ENCODE results near the gene NSUN4. TPM values are rescaled to one million over a fixed set of nuclear protein-coding genes. Genes with fewer than 3 reads are reported as not detected.

The NSUN4 gene
- total and polyA plus RNA-seq, 2 of the 13 experiments (the other 11 are each of a cell fraction or from before 2014, with no cell fraction given), result 21.5 to 23.5 TPM

GRCh38 chr1:46340404-46341221, at the start of gene NSUN4 (continued):
- 0 out of 2 replicates have a peak, but pooled peaks have one; percentile 39 for TF ChIP-seq AHDC1 (CRISPR knock-in tag; IDR thresholded peaks at IDR 0.05; ENCODE audit: borderline replicate concordance)
- peak; percentile 53; the same call in 1 of the 2 replicates for TF ChIP-seq RXRB (CRISPR knock-in tag; IDR thresholded peaks at IDR 0.05; ENCODE audit: borderline replicate concordance)
- TF ChIP-seq RXRA (CRISPR knock-in tag; IDR thresholded peaks at IDR 0.05), result peak; percentile 78
- TF ChIP-seq, protein P1, sequence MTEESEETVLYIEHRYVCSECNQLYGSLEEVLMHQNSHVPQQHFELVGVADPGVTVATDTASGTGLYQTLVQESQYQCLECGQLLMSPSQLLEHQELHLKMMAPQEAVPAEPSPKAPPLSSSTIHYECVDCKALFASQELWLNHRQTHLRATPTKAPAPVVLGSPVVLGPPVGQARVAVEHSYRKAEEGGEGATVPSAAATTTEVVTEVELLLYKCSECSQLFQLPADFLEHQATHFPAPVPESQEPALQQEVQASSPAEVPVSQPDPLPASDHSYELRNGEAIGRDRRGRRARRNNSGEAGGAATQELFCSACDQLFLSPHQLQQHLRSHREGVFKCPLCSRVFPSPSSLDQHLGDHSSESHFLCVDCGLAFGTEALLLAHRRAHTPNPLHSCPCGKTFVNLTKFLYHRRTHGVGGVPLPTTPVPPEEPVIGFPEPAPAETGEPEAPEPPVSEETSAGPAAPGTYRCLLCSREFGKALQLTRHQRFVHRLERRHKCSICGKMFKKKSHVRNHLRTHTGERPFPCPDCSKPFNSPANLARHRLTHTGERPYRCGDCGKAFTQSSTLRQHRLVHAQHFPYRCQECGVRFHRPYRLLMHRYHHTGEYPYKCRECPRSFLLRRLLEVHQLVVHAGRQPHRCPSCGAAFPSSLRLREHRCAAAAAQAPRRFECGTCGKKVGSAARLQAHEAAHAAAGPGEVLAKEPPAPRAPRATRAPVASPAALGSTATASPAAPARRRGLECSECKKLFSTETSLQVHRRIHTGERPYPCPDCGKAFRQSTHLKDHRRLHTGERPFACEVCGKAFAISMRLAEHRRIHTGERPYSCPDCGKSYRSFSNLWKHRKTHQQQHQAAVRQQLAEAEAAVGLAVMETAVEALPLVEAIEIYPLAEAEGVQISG (CRISPR knock-in tag; IDR thresholded peaks at IDR 0.05), result peak; percentile 89
- no peak for TF ChIP-seq SIX4 (CRISPR knock-in tag; IDR thresholded peaks at IDR 0.05)
- TF ChIP-seq ZSCAN9 (CRISPR knock-in tag; IDR thresholded peaks at IDR 0.05; ENCODE audit: borderline replicate concordance), result peak; percentile 77
- TF ChIP-seq NCOR1 (IDR thresholded peaks at IDR 0.05; ENCODE audit: borderline replicate concordance, low read length), result no peak
- TF ChIP-seq CHD4 (IDR thresholded peaks at IDR 0.05; ENCODE audit: borderline replicate concordance, low read length), result peak; percentile 24; the same call in 1 of the 2 replicates
- no peak for TF ChIP-seq CSRNP2 (CRISPR knock-in tag; conservative IDR thresholded peaks at IDR 0.05; ENCODE audit: low read depth)
- TF ChIP-seq ZNF501 (CRISPR knock-in tag; IDR thresholded peaks at IDR 0.05), result peak; percentile 86
- peak; percentile 29; the same call in 1 of the 2 replicates for TF ChIP-seq NCOA5 (CRISPR knock-in tag; IDR thresholded peaks at IDR 0.05)
- TF ChIP-seq EZH2 (conservative IDR thresholded peaks at IDR 0.05; ENCODE audit: low read depth, low read length), result no peak
- peak; percentile 44; the same call in 1 of the 2 replicates for TF ChIP-seq NFYC (CRISPR knock-in tag; IDR thresholded peaks at IDR 0.05)
- TF ChIP-seq RFXAP (CRISPR knock-in tag; IDR thresholded peaks at IDR 0.05; ENCODE audit: borderline replicate concordance), result no peak; the same call in 1 of the 2 replicates
- no peak for TF ChIP-seq ZNF230 (CRISPR knock-in tag; IDR thresholded peaks at IDR 0.05)
- no peak for TF ChIP-seq ZNF576 (CRISPR knock-in tag; IDR thresholded peaks at IDR 0.05)
- TF ChIP-seq ESRRA (CRISPR knock-in tag; IDR thresholded peaks at IDR 0.05; ENCODE audit: low read depth), result no peak

All from HepG2 (cell line).